HG03280 (cell line): ENCODE results near the gene SMARCE1.

Experiments used
- ATAC-seq: cut with Tn5 transposase; IDR thresholded peaks from one replicate; pipeline ENCODE4 v1.9.1; 2021; ENCODE audit warnings: mild to moderate bottlenecking, moderate library complexity; ENCODE audit not compliant: unreplicated experiment

Gene SMARCE1

GRCh38 chr17:40612599-40613244, 34.9 kb downstream of the SMARCE1 start:
- ATAC-seq, result no peak

- ATAC-seq, result no peak
Measured at GRCh38 chr17:40611840-40612474, 35.7 kb downstream of the SMARCE1 start.

GRCh38 chr17:40610359-40610758, 37.3 kb downstream of the SMARCE1 start:
- no peak for ATAC-seq

GRCh38 chr17:40608061-40608581, 39.5 kb downstream of the SMARCE1 start:
- no peak for ATAC-seq

GRCh38 chr17:40607641-40608040, 40.0 kb downstream of the SMARCE1 start:
- ATAC-seq, result no peak

GRCh38 chr17:40606548-40607353, 40.9 kb downstream of the SMARCE1 start:
- ATAC-seq, result no peak

GRCh38 chr17:40605306-40605705, 42.3 kb downstream of the SMARCE1 start:
- ATAC-seq, result no peak

- ATAC-seq, result no peak
Measured at GRCh38 chr17:40604327-40605080, 43.1 kb downstream of the SMARCE1 start.

GRCh38 chr17:40602445-40603443, 44.9 kb downstream of the SMARCE1 start:
- ATAC-seq, result no peak

- ATAC-seq, result no peak
Measured at GRCh38 chr17:40600486-40601046, 47.1 kb downstream of the SMARCE1 start.

GRCh38 chr17:40599468-40599763, 48.2 kb downstream of the SMARCE1 start:
- ATAC-seq, result no peak

- peak; percentile 56 for ATAC-seq
Measured at GRCh38 chr17:40598619-40599467, 48.8 kb downstream of the SMARCE1 start.

- ATAC-seq, result no peak
Measured at GRCh38 chr17:40598301-40598618, 49.4 kb downstream of the SMARCE1 start.

- no peak for ATAC-seq
Measured at GRCh38 chr17:40597556-40598300, 49.9 kb downstream of the SMARCE1 start.

- ATAC-seq, result no peak
Measured at GRCh38 chr17:40597156-40597555, 50.5 kb downstream of the SMARCE1 start.

GRCh38 chr17:40596261-40596919, 51.2 kb downstream of the SMARCE1 start:
- ATAC-seq, result no peak

- no peak for ATAC-seq
Measured at GRCh38 chr17:40590742-40591141, 56.9 kb downstream of the SMARCE1 start.

- no peak for ATAC-seq
Measured at GRCh38 chr17:40588552-40588951, 59.1 kb downstream of the SMARCE1 start.
